Prostate gland (tissue), 2 donors: Measurements from ENCODE around the gene CFHR5.

ENCODE experiments used
- CTCF ChIP-seq, 4 experiments: fragments of 200-600 bp in 2 of 4; fragments of 450-650 bp in 2 of 4; sonication (generic) in 2 of 4; IDR thresholded peaks; 1 replicate in 3 of 4; 2 replicates in 1 of 4; pipeline ENCODE4 v1.5.1; 2016 to 2019; ENCODE audit warnings: antibody characterized with exemption in 4 of 4, mild to moderate bottlenecking in 2 of 4, moderate library complexity in 2 of 4
- POLR2AphosphoS5 ChIP-seq: sonication (generic); formaldehyde crosslinking; IDR thresholded peaks from one replicate; pipeline ENCODE4 v1.6.1; 2017; ENCODE audit warnings: antibody characterized with exemption

- no peak for TF ChIP-seq CTCF (IDR thresholded peaks at IDR 0.05)
- TF ChIP-seq POLR2AphosphoS5: no peak
Measured at GRCh38 chr1:197029749-197030148, 52.4 kb downstream of the CFHR5 start.
